ENCODE results near the gene UBAP2L. TPM values are rescaled to one million over a fixed set of nuclear protein-coding genes. Genes with fewer than 3 reads are reported as not detected.

Gene UBAP2L
- total RNA-seq, 1 donor from 2014 or later: 20.8 TPM

GRCh38 chr1:154316704-154317103 lies 95.9 kb downstream of the UBAP2L start:
- FAIRE-seq: no peak
- Histone ChIP-seq H3K27me3 (ENCODE audit: control insufficient read depth, insufficient read depth, low read length) (no peaks in the 10 kb centered on the region), H3K4me3 (ENCODE audit: low read depth, low read length) (no peak overlapping the region), H3K36me3 (ENCODE audit: control insufficient read depth, insufficient read depth, low read length) (no peaks in the 10 kb centered on the region)
- no peak for DNase-seq (ENCODE audit: low read depth)
- TF ChIP-seq CTCF (IDR thresholded peaks at IDR 0.05; ENCODE audit: insufficient read depth, low read length, severe bottlenecking): no peak

- Histone ChIP-seq H3K27me3 (ENCODE audit: control insufficient read depth, insufficient read depth, low read length) (no peaks in the 10 kb centered on the region), H3K36me3 (ENCODE audit: control insufficient read depth, insufficient read depth, low read length) (no peaks in the 10 kb centered on the region), H3K4me3 (ENCODE audit: low read depth, low read length) (no peak overlapping the region)
- FAIRE-seq (no peak), DNase-seq (ENCODE audit: low read depth) (peak; percentile 26)
- TF ChIP-seq CTCF (IDR thresholded peaks at IDR 0.05; ENCODE audit: insufficient read depth, low read length, severe bottlenecking): no peak
Observed at GRCh38 chr1:154318386-154318785, 97.6 kb downstream of the UBAP2L start.

Other genes starting within 250 kb of the UBAP2L start
- 181 and 183 TPM in 2 replicates for gene JTB, start 243.3 kb upstream of the UBAP2L start, total RNA-seq
- gene RAB13, start 234.6 kb upstream of the UBAP2L start, total RNA-seq: 24.2 and 40.8 TPM in 2 replicates
- 1,160 and 1,698 TPM in 2 replicates for gene RPS27, start 230.2 kb upstream of the UBAP2L start, total RNA-seq
- gene NUP210L, start 65.9 kb upstream of the UBAP2L start, total RNA-seq: under 0.01 and 0.13 TPM in 2 replicates
- gene TPM3, start 28.9 kb upstream of the UBAP2L start, total RNA-seq: 279 and 321 TPM in 2 replicates
- gene CFAP141, start 14.6 kb upstream of the UBAP2L start, total RNA-seq: not detected in 2 replicates
- 143 and 183 TPM in 2 replicates for gene HAX1, start 51.7 kb downstream of the UBAP2L start, total RNA-seq
- gene AQP10, start 100.1 kb downstream of the UBAP2L start, total RNA-seq: 0.13 TPM in 1 of 2 replicates, not detected in the other
- 15.5 and 26.8 TPM in 2 replicates for gene ATP8B2, start 104.6 kb downstream of the UBAP2L start, total RNA-seq
- 47.9 and 70.0 TPM in 2 replicates for gene IL6R, start 184.4 kb downstream of the UBAP2L start, total RNA-seq

All from bronchial epithelial cell (primary cell).